ENCODE results near the gene SKAP2.
"Not testable (repeated sequence)": the region's sequence is repeated elsewhere in the genome, so short reads cannot be mapped to it uniquely, and the experiment has no call there.

Gene SKAP2

DNA sequence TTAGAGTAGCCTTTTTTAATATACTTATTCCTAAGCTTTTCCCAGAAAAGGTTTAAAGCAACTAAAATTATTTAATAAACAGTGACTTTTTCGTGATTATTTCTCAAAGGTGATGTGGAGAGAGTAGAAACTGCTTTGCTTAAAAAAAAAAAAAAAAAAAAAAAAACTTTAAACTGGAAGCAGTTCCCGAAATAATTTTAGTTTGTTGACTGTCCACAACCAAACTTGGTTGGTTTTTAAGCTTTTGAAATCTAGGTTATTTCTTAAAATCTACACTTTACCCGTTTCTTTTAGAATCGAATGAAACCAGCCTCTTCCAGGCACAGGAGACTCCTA is 7.3 kb downstream of the SKAP2 start:
- no peak for DNase-seq

DNA sequence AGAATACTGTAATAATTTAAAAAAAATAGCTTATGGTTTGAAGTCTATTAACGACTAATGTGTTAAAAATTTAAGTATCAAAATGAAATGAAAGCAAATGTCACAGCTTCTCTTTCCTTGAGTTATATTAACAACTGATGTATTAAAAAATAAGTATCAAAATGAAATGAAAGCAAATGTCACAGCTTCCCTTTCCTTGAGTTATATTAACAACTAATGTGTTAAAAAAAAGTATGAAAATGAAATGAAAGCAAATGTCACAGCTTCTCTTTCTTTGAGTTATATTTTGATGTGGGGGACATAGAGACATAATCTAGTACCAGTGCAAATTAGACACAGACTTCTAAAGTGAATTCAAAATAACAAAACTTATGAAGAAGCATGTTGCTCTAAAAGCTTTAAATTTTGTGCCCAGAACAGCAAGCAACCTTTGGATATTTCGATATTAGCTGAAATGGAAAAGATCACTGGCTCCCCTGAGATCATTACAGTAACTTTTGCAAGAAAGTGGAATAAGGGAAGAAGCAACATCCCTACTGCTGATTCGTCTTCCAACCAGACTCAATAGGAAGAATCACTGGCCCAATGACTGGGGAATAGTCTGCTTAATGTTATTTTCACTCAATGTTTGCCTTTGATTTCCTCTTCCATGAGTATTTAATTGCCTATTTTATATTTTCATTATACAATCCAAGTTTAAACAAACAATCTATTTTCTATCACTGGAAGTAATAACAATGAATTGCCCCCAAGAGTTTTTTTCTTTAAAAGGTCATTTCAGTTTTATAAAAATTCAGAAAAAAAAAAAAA is 8.0 kb downstream of the SKAP2 start:
- no peak for DNase-seq

- no peak for DNase-seq
Observed at GRCh38 chr7:26854876-26855855, 9.2 kb downstream of the SKAP2 start.

- DNase-seq: peak; percentile 56
Observed at GRCh38 chr7:26853788-26854393, 10.5 kb downstream of the SKAP2 start.

GRCh38 chr7:26850193-26850651 is 14.2 kb downstream of the SKAP2 start:
- DNase-seq: peak; percentile 7

GRCh38 chr7:26843705-26844104 is 20.7 kb downstream of the SKAP2 start:
- DNase-seq: peak; percentile 17

DNA sequence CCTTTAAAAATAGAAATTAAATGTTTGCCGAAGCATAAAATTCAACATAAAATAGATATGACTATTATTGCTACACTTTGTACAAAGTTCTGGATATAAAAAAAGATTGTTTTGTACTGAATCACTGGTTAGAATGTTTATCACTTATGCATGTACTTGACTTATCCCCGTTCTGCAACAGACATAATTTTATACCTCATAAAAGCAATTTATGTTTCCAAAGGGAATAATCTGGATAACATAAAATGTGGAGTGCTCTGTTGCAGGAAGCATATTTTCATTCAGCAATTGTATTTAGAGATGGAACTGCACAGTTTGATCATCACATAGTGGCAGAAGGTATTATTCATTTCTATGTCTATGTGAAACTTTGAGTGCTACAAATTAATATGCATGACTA is 21.5 kb downstream of the SKAP2 start:
- DNase-seq: no peak

GRCh38 chr7:26841003-26841739 is 23.2 kb downstream of the SKAP2 start:
- DNase-seq: no peak

- not testable (repeated sequence) for DNase-seq
Observed at GRCh38 chr7:26836793-26837192, 27.6 kb downstream of the SKAP2 start.

GRCh38 chr7:26815426-26815825 is 49.0 kb downstream of the SKAP2 start:
- no peak for DNase-seq

- no peak for DNase-seq
Observed at GRCh38 chr7:26813432-26813831, 51.0 kb downstream of the SKAP2 start.

DNA sequence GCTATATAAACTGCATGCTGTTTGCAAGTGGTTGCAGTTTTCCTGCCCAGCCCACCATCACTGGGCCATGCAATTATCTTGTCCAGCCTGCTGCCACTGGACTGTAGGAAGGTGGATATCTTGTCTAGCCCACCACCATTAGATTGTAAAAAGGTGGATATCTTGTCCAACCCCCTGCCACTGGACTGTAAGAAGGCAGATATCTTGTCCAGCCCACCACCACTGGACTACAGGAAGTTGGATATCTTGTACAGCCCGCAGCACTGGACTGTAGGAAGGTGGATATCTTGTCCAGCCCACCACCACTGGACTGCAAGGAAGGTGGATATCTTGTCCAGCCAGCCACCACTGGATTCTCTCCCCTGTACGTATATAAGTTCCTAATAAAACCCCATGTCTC is 69.8 kb downstream of the SKAP2 start:
- DNase-seq: peak; percentile 3

DNA sequence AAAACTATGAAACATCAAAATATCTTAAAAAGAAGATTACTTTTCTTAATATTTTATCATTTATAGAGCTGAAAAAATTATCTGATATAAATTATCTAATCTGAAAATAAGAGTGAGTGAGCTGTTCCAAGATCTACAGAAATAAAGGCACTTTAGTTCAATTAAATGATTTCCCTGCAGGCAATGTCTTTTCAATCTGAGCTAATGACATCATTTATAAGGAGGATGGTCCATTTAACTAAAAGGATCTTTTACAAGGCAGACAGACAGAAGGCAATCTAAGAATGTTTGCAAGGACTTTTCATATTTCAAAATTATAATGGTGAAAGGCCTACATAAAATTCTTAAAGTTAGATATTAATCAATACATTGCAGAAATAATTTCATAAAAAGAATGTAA is 71.8 kb downstream of the SKAP2 start:
- no peak for DNase-seq

DNA sequence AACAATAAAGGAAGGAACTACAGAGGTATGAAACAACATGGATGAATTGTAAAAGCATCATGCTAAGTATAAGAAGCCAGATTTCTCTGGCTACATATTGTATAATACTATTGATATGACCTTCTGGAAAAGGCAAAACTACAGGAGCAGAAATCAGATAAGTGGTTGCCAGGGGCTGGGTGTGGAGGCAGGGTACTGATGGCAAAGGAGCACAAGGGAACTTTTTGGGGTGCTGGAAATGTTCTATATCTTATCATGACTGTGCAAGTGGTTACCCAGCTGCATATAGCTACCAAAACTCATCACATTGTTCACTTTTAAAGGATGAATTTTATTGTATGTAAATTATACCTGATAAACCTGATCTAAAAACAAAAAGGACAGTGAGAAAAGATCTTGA is 72.4 kb downstream of the SKAP2 start:
- DNase-seq: no peak

DNA sequence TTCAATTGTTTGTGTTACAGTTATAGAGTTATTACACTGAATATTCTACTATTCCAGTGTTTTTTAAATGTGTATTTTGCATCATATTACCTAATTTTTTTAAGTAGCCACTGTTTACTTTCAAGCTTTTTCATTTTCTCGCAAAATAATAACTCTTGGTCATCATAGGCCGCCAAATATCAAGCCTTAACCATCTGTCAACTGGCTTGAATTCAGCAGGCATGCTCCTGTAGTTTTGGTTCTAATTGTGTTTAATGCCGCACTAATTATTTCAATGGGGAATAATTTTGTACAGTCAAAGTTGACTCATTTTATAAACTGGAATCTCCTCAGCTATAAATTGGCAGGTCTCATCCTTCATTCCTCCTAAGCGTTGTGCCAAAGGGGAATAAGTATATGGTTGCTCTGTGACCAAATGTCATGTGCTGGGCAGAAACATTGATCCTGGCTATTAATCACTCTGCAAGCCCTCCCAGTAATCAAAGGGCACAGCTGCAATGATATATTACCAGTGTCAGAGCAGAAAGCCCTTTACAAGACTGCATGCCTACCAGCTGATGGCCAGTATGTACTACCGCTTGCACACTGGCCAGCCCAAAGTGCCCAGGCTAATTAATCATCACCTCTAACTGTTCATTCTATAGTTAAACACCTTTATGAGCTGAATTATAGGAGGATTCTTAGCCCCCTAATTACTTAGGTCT is 74.8 kb downstream of the SKAP2 start:
- DNase-seq: no peak

- no peak for DNase-seq
Observed at GRCh38 chr7:26787701-26788100, 76.7 kb downstream of the SKAP2 start.

- DNase-seq: no peak
Observed at GRCh38 chr7:26784118-26784517, 80.3 kb downstream of the SKAP2 start.

DNA sequence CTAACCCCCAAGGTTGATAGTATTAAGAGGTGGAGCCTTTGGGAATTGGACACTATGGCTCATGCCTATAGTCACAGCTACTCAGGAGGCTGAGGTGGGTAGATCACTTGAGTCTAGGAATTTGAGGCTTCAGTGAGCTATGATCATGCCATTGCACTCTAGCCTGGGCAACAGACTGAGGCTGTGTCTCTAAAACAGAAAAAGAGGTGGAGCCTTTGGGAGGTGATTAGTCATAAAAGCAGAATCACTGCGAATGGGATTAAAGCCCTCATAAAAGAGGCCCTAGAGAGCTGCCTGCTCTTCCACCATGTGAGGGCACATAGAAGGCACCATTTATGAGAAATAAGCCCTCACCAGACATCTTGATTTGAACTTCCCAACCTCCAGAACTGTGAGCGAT is 81.9 kb downstream of the SKAP2 start:
- no peak for DNase-seq

DNA sequence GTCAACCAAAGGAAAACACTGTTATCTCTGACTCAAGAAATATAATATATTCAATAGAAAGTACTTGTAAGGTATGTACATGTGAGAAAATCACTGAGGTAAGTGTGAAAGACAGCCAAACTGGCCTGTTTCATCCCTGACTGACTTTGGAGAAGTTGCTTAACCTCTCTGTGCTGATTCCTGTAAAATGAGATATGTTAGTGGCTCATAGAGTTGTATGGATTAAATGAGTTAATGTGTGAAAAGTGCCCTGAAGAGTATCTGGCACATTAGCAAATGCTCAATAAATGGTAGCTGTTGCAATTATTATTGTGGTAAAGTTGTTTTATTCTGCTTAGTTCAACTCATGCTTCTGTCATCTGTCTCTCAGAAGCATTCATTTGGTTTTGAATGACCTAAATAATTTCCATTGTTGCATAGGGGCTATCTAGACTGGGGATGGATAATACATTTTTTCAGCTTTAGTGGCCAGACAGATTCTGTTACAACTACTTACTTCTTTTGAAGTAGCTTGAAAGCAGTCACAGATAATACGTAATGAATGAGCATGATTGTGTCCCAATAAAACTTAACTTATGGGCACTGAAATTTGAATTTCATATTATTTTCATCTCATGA is 84.3 kb downstream of the SKAP2 start:
- no peak for DNase-seq

GRCh38 chr7:26777385-26777784 is 87.0 kb downstream of the SKAP2 start:
- no peak for DNase-seq

- peak; percentile 30 for DNase-seq
Observed at GRCh38 chr7:26760501-26760900, 103.9 kb downstream of the SKAP2 start.

DNA sequence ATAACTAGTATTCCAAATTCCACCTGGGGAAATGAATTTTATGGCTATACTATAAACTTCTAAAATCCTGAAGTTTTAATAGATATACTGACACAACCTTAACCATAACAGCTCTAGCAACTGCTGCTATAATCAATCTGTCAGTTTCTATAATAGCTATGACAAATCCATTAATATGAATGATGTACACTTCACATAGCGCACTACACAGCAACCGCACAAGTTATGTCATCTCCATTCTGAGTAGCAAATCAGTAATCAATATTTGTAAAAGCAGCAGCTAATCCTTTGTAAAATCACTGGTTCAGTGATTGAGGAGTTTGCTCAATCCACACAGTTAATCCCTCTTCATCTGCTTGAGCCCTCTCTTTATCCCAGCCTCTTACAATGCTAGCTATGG is 105.3 kb downstream of the SKAP2 start:
- DNase-seq: no peak
